GM23338 (cell line): Measurements from ENCODE around the gene ASB8.
"Not testable (repeated sequence)": the region's sequence is repeated elsewhere in the genome, so short reads cannot be mapped to it uniquely, and the experiment has no call there.

Experiments used
- EZH2 ChIP-seq: fragments of 200-600 bp; sonication (generic); IDR thresholded peaks from one replicate; pipeline ENCODE4 v1.8.0; 2017; ENCODE audit warnings: antibody characterized with exemption, mild to moderate bottlenecking, low read depth; ENCODE audit not compliant: unreplicated experiment
- POLR2AphosphoS5 ChIP-seq: IDR thresholded peaks from 2 replicates; pipeline ENCODE4 v1.6.1; 2016; ENCODE audit warnings: antibody characterized with exemption, low read depth
- TF ChIP-seq, protein P1 (sequence below), 2 experiments: fragments of 200-600 bp in 1 of 2; sonication (generic) in 1 of 2; conservative IDR thresholded peaks; 2 replicates each; pipeline versions ENCODE4 v1.5.1 to v1.6.1; 2016 to 2017; ENCODE audit warnings: antibody characterized with exemption in 2 of 2, low read depth in 2 of 2, mild to moderate bottlenecking in 2 of 2, moderate library complexity in 1 of 2

GRCh38 chr12:48111312-48111693, 46.0 kb downstream of the ASB8 start:
- TF ChIP-seq, protein P1, sequence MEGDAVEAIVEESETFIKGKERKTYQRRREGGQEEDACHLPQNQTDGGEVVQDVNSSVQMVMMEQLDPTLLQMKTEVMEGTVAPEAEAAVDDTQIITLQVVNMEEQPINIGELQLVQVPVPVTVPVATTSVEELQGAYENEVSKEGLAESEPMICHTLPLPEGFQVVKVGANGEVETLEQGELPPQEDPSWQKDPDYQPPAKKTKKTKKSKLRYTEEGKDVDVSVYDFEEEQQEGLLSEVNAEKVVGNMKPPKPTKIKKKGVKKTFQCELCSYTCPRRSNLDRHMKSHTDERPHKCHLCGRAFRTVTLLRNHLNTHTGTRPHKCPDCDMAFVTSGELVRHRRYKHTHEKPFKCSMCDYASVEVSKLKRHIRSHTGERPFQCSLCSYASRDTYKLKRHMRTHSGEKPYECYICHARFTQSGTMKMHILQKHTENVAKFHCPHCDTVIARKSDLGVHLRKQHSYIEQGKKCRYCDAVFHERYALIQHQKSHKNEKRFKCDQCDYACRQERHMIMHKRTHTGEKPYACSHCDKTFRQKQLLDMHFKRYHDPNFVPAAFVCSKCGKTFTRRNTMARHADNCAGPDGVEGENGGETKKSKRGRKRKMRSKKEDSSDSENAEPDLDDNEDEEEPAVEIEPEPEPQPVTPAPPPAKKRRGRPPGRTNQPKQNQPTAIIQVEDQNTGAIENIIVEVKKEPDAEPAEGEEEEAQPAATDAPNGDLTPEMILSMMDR (conservative IDR thresholded peaks at IDR 0.05; ENCODE audit: low read depth in 2 of 2): not testable (repeated sequence)
- not testable (repeated sequence) for TF ChIP-seq EZH2, POLR2AphosphoS5
